Epithelial cell of prostate (primary cell): ENCODE data around the gene SGF29.
"Not testable (repeated sequence)": the region's sequence is repeated elsewhere in the genome, so short reads cannot be mapped to it uniquely, and the experiment has no call there.

ENCODE experiments used
- DNase-seq: peaks from one replicate; pipeline ENCODE4 v3.0.0-alpha.2; 2011; ENCODE audit warnings: low read depth, low spot score
- H3K27ac ChIP-seq: fragments of 450-650 bp; 2 replicates; pipeline ENCODE4 v1.5.1; 2017; ENCODE audit warnings: mild to moderate bottlenecking

The SGF29 gene

DNA sequence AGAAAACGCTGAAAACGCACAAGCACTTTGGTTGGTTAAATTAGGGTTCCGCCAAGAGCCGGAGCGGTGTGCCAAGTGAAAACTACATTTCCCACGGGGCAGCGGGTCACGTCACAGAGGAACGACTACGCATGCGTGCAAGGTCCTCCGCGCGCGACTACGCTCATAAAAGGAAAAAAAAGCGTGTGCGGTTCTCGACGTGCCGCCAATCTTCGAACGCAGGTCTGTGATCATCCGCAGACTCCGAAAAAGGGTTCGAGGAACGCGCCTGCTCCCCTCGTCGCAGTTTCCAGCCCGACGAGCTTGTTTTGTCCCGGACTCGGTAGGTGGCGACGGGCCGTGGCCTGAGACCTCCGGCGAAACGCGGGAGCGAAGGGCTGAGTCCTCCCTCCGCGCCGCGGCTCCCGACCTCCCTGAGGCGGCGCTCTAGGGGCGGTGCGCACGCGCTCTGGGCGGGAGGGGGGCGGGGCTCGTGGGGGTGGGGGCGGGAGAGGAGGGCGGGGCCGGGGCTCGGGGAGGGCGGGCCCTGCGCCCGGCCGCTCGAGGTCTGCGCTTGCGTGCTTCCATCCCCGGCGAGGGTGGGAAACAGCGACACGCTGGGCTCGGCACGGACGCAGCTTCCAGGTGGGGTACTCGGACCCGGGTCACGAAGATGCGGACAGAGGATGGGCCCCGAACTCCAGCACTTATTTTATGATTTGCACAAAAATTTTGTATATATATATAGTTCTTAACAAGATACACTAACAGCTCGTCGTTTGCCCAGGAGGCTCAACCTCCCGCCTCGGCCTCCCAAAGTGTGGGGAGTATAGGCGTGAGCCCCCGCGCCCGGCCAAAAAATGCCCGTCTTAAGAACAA is at the start of gene SGF29:
Gene SGF29 (plus strand): TSS at position 145 of the 858 bp plus-strand sequence. CDS start 27,150 bp downstream, outside the sequence.
- DNase-seq, result peak; percentile 44

DNA sequence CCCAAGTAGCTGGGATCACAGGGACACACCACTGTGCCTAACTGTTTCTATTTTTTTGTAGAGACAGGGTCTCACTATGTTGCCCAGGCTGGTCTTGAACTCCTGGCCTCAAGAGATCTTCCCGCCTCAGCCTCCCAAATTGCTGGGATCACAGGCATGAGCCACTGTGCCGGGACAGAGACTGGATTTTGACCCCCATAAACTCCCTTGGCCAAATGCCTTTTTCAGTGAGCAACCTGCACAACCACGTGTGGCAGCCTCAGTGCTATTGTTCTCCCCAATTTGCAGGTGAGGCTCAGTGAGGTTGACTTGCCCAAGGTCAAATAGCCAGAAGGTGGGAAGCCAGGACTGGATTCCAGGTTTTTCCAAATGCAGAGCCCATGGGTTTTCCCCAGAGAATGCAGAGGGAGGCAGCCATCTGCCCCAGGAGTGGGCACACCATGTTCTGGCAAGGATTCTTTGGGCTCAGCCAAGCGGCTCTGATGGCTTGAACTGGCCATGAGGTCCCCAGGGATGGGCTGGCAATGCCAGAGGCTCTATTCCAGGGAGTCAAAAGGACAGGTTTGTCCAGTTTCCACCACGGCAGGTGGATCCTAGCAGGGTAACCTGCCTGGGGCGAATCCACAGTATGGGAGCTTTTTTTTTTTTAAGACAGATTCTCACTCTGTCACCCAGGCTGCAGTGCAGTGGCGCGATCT is 48.9 kb upstream of the SGF29 start:
- no peak for DNase-seq
- no peak overlapping the region for H3K27ac ChIP-seq

More for the DNA sequence above, at the start of gene SGF29:
- H3K27ac ChIP-seq, result peak within 1 kb of the TSS; percentile 73

DNA sequence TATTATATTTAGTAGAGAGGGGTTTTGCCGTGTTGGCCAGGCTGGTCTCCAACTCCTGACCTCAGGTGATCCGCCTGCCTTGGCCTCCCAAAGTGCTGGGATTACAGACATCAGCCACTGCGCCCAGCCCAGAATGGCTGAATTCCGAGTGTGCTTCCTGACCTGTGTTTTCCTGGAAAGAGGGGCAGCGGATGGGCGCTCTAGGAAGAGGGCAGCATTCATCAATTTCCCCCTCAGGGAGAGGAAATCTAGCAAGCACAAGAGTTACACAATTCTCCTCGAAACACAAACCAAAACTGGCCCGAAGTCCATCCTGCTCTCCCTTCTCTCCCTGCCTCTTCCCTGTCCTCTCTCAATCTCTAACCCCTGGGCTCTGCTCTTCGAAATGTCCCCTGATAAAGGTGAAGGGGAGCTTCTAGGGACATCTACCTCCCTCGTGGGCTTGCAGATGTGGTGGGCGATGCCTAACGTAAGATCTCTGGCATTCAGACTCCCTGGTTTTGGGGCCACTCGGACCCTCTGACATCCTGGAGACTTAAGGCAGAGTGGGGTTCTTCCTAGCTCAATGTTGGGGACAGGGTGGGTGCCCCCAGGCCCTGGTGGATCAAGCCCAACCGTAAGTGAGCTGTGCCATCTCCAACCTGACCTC is 48.1 kb upstream of the SGF29 start:
- no peak overlapping the region for H3K27ac ChIP-seq

DNA sequence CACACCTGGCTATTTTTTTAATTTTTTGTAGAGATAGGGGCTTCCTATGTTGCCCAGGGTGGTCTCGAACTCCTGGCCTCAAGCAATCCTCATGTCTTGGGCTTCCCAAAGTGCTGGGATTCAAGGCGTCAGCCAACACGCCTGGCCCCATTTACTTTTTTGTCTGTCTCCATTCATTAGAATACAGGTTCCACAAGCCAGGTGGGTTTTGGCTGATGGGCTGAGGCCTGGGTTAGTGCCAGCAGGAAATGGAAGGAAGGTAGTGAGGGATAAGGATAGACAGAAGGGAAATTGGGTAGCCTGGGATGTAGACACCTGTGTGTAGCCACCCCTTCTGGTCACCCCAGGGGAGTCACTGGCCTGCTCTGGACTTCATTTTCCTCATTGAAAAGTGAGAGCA is 42.7 kb upstream of the SGF29 start:
- DNase-seq, result no peak
- H3K27ac ChIP-seq, result no peak overlapping the region

More for the DNA sequence above, 48.1 kb upstream of the SGF29 start:
- no peak for DNase-seq

DNA sequence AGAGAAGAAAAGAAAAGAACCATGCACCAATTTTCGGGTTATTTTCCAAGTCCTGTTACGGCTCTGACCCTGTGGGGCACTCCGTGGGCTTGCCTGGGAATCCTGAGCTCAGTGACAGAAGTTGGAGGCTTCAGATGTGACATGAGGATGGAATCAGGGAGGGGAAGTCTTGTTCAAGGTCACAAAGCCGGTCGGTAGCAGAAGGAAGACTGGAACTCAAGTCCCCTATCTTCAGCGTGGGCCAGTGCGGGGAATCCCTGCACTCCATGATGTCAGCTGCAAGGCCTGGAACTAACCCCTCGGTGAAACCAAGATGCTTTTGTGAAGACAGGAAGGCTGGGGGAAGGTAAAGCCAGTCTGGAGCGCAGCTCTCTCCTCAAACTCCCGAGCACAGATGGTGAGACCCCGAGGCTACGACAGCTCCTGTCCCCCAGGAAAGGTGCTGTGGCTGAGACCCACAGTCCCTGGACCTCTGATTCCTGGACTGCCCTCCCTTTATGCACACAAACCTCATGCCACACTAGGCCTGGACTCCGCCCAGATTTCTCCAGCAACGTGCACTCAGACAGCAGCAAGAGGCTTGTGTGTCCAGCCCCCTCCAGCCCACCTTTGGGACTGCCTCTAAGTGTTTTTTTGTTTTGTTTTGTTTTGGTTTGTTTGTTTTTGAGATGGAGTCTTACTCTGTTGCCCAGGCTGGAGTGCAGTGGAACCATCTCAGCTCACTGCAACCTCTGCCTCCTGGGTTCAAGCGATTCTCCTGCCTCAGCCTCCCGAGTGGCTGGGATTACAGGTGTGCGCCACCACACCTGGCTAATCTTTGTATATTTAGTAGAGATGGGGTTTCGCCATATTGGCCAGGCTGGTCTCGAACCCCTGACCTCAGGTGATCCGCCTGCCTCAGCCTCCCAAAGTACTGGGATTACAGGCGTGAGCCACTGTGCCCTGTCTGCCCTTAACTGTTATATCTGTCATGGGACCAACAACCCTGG is 41.6 kb upstream of the SGF29 start:
- H3K27ac ChIP-seq, result no peak overlapping the region
- DNase-seq, result no peak

GRCh38 chr16:28513484-28514181 is 40.1 kb upstream of the SGF29 start:
- H3K27ac ChIP-seq, result no peak overlapping the region
- DNase-seq, result no peak

GRCh38 chr16:28514246-28514645 is 39.5 kb upstream of the SGF29 start:
- DNase-seq, result no peak
- no peak overlapping the region for H3K27ac ChIP-seq

GRCh38 chr16:28520672-28521071 is 33.0 kb upstream of the SGF29 start:
- no peak for DNase-seq
- no peak overlapping the region for H3K27ac ChIP-seq

GRCh38 chr16:28521436-28521835 is 32.3 kb upstream of the SGF29 start:
- no peak for DNase-seq

DNA sequence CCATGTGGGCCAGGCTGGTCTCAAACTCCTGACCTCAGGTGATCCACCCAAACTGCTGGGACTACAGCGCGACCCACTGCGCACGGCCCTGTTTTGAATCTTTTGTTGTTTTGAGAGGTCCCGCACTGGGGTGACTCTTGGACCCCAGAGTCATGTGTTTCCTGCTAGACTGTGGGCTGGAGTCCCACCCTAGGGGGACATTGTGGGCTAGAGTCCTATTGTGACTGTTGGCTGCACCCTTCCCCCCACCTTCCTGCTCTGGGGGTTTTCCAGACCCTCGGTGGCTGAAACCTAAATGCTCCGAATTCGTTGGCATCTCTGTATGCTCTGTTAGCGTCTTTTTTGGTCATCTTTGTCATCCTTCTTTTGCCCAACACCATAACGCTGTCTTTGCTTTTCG is 30.9 kb upstream of the SGF29 start:
- no peak for DNase-seq
- H3K27ac ChIP-seq, result no peak overlapping the region

More at GRCh38 chr16:28521436-28521835, 32.3 kb upstream of the SGF29 start:
- no peak overlapping the region for H3K27ac ChIP-seq

- no peak for DNase-seq
Observed at GRCh38 chr16:28524681-28525171, 29.0 kb upstream of the SGF29 start.

DNA sequence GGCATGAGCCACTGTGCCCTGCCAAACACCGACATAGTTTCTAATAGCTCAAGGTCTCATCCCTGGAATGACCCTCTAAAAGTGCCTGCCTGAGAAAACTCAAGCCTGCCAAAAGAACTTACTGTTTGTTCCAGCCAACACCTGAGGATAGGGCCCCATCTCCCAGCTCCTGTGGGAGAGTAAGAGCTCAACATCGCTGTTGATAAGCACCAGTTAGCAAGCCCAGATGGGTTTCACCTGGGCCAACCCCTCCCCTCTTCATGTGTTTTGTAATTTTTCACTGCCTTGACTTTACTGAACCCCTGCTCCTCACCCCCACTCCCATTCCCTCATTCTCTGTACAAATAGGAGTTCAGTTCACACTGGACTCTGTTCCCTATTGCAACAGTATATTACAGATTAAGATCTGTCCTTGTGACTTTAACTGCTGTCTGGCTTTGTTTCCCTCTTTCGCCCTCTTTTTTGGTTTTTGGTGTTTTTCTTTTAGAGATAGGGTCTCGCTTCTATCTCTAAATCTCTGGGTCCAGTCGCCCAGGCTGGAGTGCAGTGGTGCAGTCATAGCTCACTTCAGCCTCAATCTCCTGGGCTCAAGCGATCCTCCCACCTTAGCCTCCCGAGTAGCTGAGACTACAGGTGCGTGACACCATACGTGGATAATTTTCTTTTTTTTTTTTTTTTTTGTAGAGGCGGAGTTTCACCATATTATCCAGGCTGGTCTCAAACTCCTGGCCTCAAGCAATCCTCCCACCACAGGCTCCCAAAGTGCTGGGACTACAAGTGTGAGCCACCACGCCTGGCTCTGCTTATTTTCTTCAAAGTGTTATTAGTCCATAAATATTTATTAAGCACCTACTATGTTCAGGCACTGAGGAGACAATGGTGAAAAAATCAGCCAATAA is 27.3 kb upstream of the SGF29 start:
- no peak overlapping the region for H3K27ac ChIP-seq
- no peak for DNase-seq

More at GRCh38 chr16:28524681-28525171, 29.0 kb upstream of the SGF29 start:
- H3K27ac ChIP-seq, result no peak overlapping the region

GRCh38 chr16:28527100-28527785 is 26.5 kb upstream of the SGF29 start:
- not testable (repeated sequence) for DNase-seq, H3K27ac ChIP-seq

- H3K27ac ChIP-seq, result no peak overlapping the region
- no peak for DNase-seq
Observed at GRCh38 chr16:28527985-28528384, 25.7 kb upstream of the SGF29 start.

GRCh38 chr16:28528463-28528867 is 25.3 kb upstream of the SGF29 start:
- no peak overlapping the region for H3K27ac ChIP-seq
- DNase-seq, result no peak

GRCh38 chr16:28529124-28529523 is 24.6 kb upstream of the SGF29 start:
- H3K27ac ChIP-seq, result no peak overlapping the region
- DNase-seq, result no peak
